GM23338 (cell line): ENCODE measurements around the gene ZDHHC5. TPM values are rescaled to one million over a fixed set of nuclear protein-coding genes. Genes with fewer than 3 reads are reported as not detected.

Experiments
- ATAC-seq: fragments of 200-7000 bp; cut with Tn5 transposase; 3 replicates; pipeline ENCODE4 v1.9.1; 2020
- DNase-seq: peaks from one replicate; pipeline ENCODE4 v3.0.0-alpha.2; 2015; ENCODE audit warnings: low spot score
- H2AFZ ChIP-seq: fragments of 200-600 bp; sonication (generic); 2 replicates; pipeline ENCODE4 v1.8.0; 2016; ENCODE audit warnings: antibody characterized with exemption, mild to moderate bottlenecking, moderate library complexity
- H3F3A ChIP-seq: fragments of 200-600 bp; sonication (generic); replicated peaks from 2 replicates; pipeline ENCODE4 v1.8.0; 2017; ENCODE audit warnings: antibody characterized with exemption, mixed run types, low read depth
- H3K27ac ChIP-seq: fragments of 200-600 bp; sonication (generic); 2 replicates; pipeline ENCODE4 v1.6.1; 2016; ENCODE audit warnings: low read depth
- H3K27me3 ChIP-seq: fragments of 200-600 bp; sonication (generic); 2 replicates; pipeline ENCODE4 v1.8.0; 2016; ENCODE audit warnings: mild to moderate bottlenecking, mixed run types, moderate library complexity; ENCODE audit not compliant: insufficient read depth
- H3K36me3 ChIP-seq: fragments of 200-600 bp; sonication (generic); 2 replicates; pipeline ENCODE4 v1.8.0; 2016; ENCODE audit warnings: mild to moderate bottlenecking; ENCODE audit not compliant: insufficient read depth
- H3K4me1 ChIP-seq: fragments of 200-600 bp; sonication (generic); 2 replicates; pipeline ENCODE4 v1.8.0; 2016; ENCODE audit warnings: mild to moderate bottlenecking, moderate library complexity; ENCODE audit not compliant: insufficient read depth
- H3K4me2 ChIP-seq: fragments of 200-600 bp; sonication (generic); 2 replicates; pipeline ENCODE4 v1.7.1; 2017; ENCODE audit warnings: mixed run types
- H3K4me3 ChIP-seq: fragments of 200-600 bp; sonication (generic); 2 replicates; pipeline ENCODE4 v1.6.1; 2016; ENCODE audit warnings: mixed run types
- H3K79me2 ChIP-seq: fragments of 200-600 bp; sonication (generic); replicated peaks from 2 replicates; pipeline ENCODE4 v1.8.0; 2017; ENCODE audit warnings: mild to moderate bottlenecking; ENCODE audit not compliant: insufficient read depth
- H3K9me2 ChIP-seq: fragments of 200-600 bp; sonication (generic); 2 replicates; pipeline ENCODE4 v1.8.0; 2017; ENCODE audit not compliant: insufficient read depth
- H4K20me1 ChIP-seq: fragments of 200-600 bp; sonication (generic); replicated peaks from 2 replicates; pipeline ENCODE4 v1.8.0; 2017; ENCODE audit warnings: mild to moderate bottlenecking; ENCODE audit not compliant: insufficient read depth
- H3K27ac Mint-ChIP-seq: 2 replicates; pipeline ENCODE4 v1.8.0; 2020; ENCODE audit warnings: inconsistent platforms, mild to moderate bottlenecking, moderate library complexity, mixed read lengths
- H3K27me3 Mint-ChIP-seq: 3 replicates; pipeline ENCODE4 v1.8.0; 2022; ENCODE audit warnings: low read depth, mild to moderate bottlenecking, moderate library complexity, mixed read lengths, inconsistent platforms; ENCODE audit not compliant: insufficient read depth, poor library complexity
- H3K36me3 Mint-ChIP-seq: 3 replicates; pipeline ENCODE4 v1.8.0; 2021; ENCODE audit warnings: low read depth, mild to moderate bottlenecking, inconsistent platforms, moderate library complexity, mixed read lengths
- H3K4me1 Mint-ChIP-seq: 3 replicates; pipeline ENCODE4 v1.8.0; 2020; ENCODE audit warnings: mild to moderate bottlenecking, inconsistent platforms, mixed read lengths
- H3K4me3 Mint-ChIP-seq: 3 replicates; pipeline ENCODE4 v1.8.0; 2021; ENCODE audit warnings: moderate library complexity, mild to moderate bottlenecking, inconsistent platforms, mixed read lengths
- H3K9me3 Mint-ChIP-seq: 3 replicates; pipeline ENCODE4 v1.8.0; 2020; ENCODE audit warnings: moderate library complexity, mild to moderate bottlenecking, inconsistent platforms, mixed read lengths
- CREB1 ChIP-seq: fragments of 250-450 bp; sonication (Bioruptor Pico); IDR thresholded peaks from 2 replicates; pipeline ENCODE4 v1.5.0; 2020; ENCODE audit warnings: low read depth, mild to moderate bottlenecking, moderate library complexity
- EZH2phosphoT487 ChIP-seq: fragments of 200-600 bp; sonication (generic); IDR thresholded peaks from one replicate; pipeline ENCODE4 v1.8.1; 2018; ENCODE audit warnings: antibody characterized with exemption; ENCODE audit not compliant: unreplicated experiment
- JUNB ChIP-seq: IDR thresholded peaks from one replicate; pipeline ENCODE4 v1.6.1; 2016; ENCODE audit warnings: antibody characterized with exemption; ENCODE audit not compliant: unreplicated experiment
- NANOG ChIP-seq: IDR thresholded peaks from 2 replicates; pipeline ENCODE4 v1.6.1; 2016; ENCODE audit warnings: antibody characterized with exemption, borderline replicate concordance
- POLR2AphosphoS5 ChIP-seq: IDR thresholded peaks from 2 replicates; pipeline ENCODE4 v1.6.1; 2016; ENCODE audit warnings: antibody characterized with exemption, low read depth
- STAT1 ChIP-seq: IDR thresholded peaks from one replicate; pipeline ENCODE4 v1.6.1; 2016; ENCODE audit warnings: antibody characterized with exemption; ENCODE audit not compliant: unreplicated experiment
- ZNF331 ChIP-seq: fragments of 250-450 bp; sonication (Bioruptor Pico); IDR thresholded peaks from 2 replicates; pipeline ENCODE4 v1.5.0; 2020; ENCODE audit warnings: low read depth, mild to moderate bottlenecking, moderate library complexity
- polyA plus RNA-seq: library from polyadenylated mRNA; unstranded; fragments of >200 nt; fragmentation: Nextera tagmentation; extraction: Ambion mirVana; gene quantifications from 2 replicates; pipeline ENCODE4 v1.2.1, GENCODE V29; 2016
- total RNA-seq: library from RNA; depleted of rRNA; stranded (reverse); fragments of >200 nt; shearing (Covaris generic); gene quantifications from 2 replicates; pipeline ENCODE4 v1.2.3, GENCODE V29; 2014
- TF ChIP-seq, protein P1 (sequence below): IDR thresholded peaks from one replicate; pipeline ENCODE4 v1.6.1; 2018; ENCODE audit warnings: antibody characterized with exemption; ENCODE audit not compliant: unreplicated experiment
- TF ChIP-seq, protein P2 (sequence below): fragments of 250-450 bp; sonication (Bioruptor Pico); IDR thresholded peaks from 2 replicates; pipeline ENCODE4 v1.5.0; 2020; ENCODE audit warnings: mild to moderate bottlenecking, moderate library complexity
- TF ChIP-seq, protein P3 (sequence below): IDR thresholded peaks from 2 replicates; pipeline ENCODE4 v1.6.1; 2016; ENCODE audit warnings: antibody characterized with exemption

Gene ZDHHC5
- total and polyA plus RNA-seq, 2 experiments from 2014 or later = 16.9 to 42.3 TPM

DNA sequence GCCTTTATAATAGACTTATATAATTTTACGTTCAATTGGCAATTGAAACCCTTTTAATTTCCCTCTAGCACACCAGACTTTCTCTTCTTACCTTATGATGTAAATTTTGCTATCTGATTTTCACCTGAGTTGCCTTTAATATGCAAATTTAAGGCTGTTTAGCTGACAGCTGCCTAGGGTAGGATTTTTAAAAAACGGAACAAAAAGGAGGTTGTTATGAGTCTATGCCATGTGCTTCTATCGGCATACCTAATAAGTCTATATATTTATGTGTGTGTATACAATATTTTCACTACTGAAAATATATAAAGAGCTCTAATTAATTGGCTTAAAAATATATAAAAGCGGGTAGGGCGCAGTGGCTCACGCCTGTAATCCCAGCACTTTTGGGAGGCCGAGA lies 61.6 kb downstream of the ZDHHC5 start (continued):
- TF ChIP-seq, protein P1, sequence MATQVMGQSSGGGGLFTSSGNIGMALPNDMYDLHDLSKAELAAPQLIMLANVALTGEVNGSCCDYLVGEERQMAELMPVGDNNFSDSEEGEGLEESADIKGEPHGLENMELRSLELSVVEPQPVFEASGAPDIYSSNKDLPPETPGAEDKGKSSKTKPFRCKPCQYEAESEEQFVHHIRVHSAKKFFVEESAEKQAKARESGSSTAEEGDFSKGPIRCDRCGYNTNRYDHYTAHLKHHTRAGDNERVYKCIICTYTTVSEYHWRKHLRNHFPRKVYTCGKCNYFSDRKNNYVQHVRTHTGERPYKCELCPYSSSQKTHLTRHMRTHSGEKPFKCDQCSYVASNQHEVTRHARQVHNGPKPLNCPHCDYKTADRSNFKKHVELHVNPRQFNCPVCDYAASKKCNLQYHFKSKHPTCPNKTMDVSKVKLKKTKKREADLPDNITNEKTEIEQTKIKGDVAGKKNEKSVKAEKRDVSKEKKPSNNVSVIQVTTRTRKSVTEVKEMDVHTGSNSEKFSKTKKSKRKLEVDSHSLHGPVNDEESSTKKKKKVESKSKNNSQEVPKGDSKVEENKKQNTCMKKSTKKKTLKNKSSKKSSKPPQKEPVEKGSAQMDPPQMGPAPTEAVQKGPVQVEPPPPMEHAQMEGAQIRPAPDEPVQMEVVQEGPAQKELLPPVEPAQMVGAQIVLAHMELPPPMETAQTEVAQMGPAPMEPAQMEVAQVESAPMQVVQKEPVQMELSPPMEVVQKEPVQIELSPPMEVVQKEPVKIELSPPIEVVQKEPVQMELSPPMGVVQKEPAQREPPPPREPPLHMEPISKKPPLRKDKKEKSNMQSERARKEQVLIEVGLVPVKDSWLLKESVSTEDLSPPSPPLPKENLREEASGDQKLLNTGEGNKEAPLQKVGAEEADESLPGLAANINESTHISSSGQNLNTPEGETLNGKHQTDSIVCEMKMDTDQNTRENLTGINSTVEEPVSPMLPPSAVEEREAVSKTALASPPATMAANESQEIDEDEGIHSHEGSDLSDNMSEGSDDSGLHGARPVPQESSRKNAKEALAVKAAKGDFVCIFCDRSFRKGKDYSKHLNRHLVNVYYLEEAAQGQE = no peak
- TF ChIP-seq EZH2phosphoT487 (no peak), CREB1 (CRISPR knock-in tag) (no peak)

DNA sequence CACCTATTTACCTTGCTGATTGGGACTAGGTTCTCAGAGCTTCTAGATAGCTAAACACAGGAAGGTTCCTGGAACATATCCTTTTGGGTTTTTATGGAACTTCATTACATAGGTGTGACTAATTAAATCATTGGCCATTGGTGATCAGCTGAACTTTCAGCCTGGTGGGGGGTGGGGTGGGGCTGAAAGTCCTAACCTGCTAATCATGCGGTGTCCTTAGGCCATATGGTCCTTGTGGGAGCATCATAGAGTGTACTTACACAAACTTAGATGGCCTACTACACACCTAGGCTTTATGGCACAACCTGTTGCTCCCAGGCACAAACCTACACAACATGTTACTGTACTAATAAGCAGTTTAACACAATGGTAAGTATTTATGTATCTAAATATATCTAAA lies 64.7 kb downstream of the ZDHHC5 start:
- Histone ChIP-seq H3K79me2 (peaks cover 84% of the 10 kb centered on the region), H3K4me3 (no peak overlapping the region), H3K27ac (no peak overlapping the region), H3K27me3 (no peaks in the 10 kb centered on the region), H4K20me1 (peaks cover 19% of the 10 kb centered on the region; the same call in 1 of the 2 replicates), H3K4me1 (peaks cover 26% of the 10 kb centered on the region), H3F3A (peaks cover 13% of the 10 kb centered on the region; the same call in 1 of the 2 replicates), H3K36me3 (peaks cover 3% of the 10 kb centered on the region), H3K4me2 (no peak overlapping the region), H2AFZ (no peak overlapping the region), H3K9me2 (no peaks in the 10 kb centered on the region)
- H3K27me3 Mint-ChIP-seq = no peaks in the 10 kb centered on the region
- H3K36me3 Mint-ChIP-seq = peaks cover 20% of the 10 kb centered on the region; the same call in 2 of the 3 replicates
- H3K4me3 Mint-ChIP-seq = no peak overlapping the region
- ATAC-seq (no peak), DNase-seq (no peak)
- H3K4me1 Mint-ChIP-seq = peaks cover 34% of the 10 kb centered on the region
- H3K27ac Mint-ChIP-seq = no peak overlapping the region
- H3K9me3 Mint-ChIP-seq = no peaks in the 10 kb centered on the region
- TF ChIP-seq, protein P1 = no peak
- TF ChIP-seq NANOG (no peak), EZH2phosphoT487 (no peak), POLR2AphosphoS5 (no peak), STAT1 (no peak), JUNB (no peak), CREB1 (CRISPR knock-in tag) (no peak), ZNF331 (CRISPR knock-in tag) (no peak)
- TF ChIP-seq, protein P2, sequence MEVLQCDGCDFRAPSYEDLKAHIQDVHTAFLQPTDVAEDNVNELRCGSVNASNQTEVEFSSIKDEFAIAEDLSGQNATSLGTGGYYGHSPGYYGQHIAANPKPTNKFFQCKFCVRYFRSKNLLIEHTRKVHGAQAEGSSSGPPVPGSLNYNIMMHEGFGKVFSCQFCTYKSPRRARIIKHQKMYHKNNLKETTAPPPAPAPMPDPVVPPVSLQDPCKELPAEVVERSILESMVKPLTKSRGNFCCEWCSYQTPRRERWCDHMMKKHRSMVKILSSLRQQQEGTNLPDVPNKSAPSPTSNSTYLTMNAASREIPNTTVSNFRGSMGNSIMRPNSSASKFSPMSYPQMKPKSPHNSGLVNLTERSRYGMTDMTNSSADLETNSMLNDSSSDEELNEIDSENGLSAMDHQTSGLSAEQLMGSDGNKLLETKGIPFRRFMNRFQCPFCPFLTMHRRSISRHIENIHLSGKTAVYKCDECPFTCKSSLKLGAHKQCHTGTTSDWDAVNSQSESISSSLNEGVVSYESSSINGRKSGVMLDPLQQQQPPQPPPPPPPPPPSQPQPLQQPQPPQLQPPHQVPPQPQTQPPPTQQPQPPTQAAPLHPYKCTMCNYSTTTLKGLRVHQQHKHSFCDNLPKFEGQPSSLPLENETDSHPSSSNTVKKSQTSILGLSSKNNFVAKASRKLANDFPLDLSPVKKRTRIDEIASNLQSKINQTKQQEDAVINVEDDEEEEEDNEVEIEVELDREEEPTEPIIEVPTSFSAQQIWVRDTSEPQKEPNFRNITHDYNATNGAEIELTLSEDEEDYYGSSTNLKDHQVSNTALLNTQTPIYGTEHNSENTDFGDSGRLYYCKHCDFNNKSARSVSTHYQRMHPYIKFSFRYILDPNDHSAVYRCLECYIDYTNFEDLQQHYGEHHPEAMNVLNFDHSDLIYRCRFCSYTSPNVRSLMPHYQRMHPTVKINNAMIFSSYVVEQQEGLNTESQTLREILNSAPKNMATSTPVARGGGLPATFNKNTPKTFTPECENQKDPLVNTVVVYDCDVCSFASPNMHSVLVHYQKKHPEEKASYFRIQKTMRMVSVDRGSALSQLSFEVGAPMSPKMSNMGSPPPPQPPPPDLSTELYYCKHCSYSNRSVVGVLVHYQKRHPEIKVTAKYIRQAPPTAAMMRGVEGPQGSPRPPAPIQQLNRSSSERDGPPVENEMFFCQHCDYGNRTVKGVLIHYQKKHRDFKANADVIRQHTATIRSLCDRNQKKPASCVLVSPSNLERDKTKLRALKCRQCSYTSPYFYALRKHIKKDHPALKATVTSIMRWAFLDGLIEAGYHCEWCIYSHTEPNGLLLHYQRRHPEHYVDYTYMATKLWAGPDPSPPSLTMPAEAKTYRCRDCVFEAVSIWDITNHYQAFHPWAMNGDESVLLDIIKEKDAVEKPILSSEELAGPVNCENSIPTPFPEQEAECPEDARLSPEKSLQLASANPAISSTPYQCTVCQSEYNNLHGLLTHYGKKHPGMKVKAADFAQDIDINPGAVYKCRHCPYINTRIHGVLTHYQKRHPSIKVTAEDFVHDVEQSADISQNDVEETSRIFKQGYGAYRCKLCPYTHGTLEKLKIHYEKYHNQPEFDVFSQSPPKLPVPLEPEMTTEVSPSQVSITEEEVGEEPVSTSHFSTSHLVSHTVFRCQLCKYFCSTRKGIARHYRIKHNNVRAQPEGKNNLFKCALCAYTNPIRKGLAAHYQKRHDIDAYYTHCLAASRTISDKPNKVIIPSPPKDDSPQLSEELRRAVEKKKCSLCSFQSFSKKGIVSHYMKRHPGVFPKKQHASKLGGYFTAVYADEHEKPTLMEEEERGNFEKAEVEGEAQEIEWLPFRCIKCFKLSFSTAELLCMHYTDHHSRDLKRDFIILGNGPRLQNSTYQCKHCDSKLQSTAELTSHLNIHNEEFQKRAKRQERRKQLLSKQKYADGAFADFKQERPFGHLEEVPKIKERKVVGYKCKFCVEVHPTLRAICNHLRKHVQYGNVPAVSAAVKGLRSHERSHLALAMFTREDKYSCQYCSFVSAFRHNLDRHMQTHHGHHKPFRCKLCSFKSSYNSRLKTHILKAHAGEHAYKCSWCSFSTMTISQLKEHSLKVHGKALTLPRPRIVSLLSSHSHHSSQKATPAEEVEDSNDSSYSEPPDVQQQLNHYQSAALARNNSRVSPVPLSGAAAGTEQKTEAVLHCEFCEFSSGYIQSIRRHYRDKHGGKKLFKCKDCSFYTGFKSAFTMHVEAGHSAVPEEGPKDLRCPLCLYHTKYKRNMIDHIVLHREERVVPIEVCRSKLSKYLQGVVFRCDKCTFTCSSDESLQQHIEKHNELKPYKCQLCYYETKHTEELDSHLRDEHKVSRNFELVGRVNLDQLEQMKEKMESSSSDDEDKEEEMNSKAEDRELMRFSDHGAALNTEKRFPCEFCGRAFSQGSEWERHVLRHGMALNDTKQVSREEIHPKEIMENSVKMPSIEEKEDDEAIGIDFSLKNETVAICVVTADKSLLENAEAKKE (CRISPR knock-in tag) = no peak
- TF ChIP-seq, protein P3, sequence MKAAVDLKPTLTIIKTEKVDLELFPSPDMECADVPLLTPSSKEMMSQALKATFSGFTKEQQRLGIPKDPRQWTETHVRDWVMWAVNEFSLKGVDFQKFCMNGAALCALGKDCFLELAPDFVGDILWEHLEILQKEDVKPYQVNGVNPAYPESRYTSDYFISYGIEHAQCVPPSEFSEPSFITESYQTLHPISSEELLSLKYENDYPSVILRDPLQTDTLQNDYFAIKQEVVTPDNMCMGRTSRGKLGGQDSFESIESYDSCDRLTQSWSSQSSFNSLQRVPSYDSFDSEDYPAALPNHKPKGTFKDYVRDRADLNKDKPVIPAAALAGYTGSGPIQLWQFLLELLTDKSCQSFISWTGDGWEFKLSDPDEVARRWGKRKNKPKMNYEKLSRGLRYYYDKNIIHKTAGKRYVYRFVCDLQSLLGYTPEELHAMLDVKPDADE = no peak
